HepG2 (cell line): Measurements from ENCODE around the gene KIAA1328. TPM values are rescaled to one million over a fixed set of nuclear protein-coding genes. Genes with fewer than 3 reads are reported as not detected.

Experiments
- ATAC-seq: fragments of 200-7000 bp; cut with Tn5 transposase; 3 replicates; pipeline ENCODE4 v1.9.1; 2020; ENCODE audit warnings: mild to moderate bottlenecking, moderate library complexity
- BruUV-seq: library from RNA; stranded (reverse); fragments of 400-500 nt; replicated peaks from 2 replicates; lab custom pipeline; 2021; lab: Mats Ljungman, UMichigan
- CTCF ChIA-PET: fragments of 300-600 bp; formaldehyde crosslinking; extraction: SDS; loops from one replicate; lab custom pipeline; 2021; ENCODE audit warnings: low total read pairs, inconsistent platforms, low intra/inter-chr PET ratio; lab: Yijun Ruan, JAX
- POLR2A ChIA-PET: fragments of 350-600 bp; sonication (Branson Sonifier 250); formaldehyde crosslinking; loops from one replicate; lab custom pipeline; 2020; ENCODE audit warnings: antibody characterized with exemption, inconsistent platforms; lab: Yijun Ruan, JAX
- DNase-seq: peaks from one replicate; pipeline ENCODE4 v3.0.0-alpha.2; 2015; ENCODE audit warnings: low spot score
- FAIRE-seq: peaks from 3 replicates; lab custom pipeline; 2011; peaks lifted over from hg19 to GRCh38; lab: Jason Lieb, UNC
- H2AFZ ChIP-seq: one replicate; pipeline ENCODE4 v1.6.1; 2011; ENCODE audit warnings: low read length, inconsistent platforms
- H3K27ac ChIP-seq: fragments of 300-600 bp; 3 replicates; pipeline ENCODE4 v1.8.0; 2011; ENCODE audit warnings: mixed run types, mild to moderate bottlenecking, mixed read lengths, low read length, inconsistent platforms; ENCODE audit not compliant: insufficient read depth; ENCODE audit errors: extremely low read length
- H3K27me3 ChIP-seq, 2 experiments: fragments of 200-600 bp in 1 of 2; 2 replicates in 1 of 2; 3 replicates in 1 of 2; pipeline versions ENCODE4 v1.6.0 to v1.8.0; 2011; ENCODE audit warnings: low read length in 2 of 2, mild to moderate bottlenecking in 2 of 2, moderate library complexity in 2 of 2, inconsistent platforms in 1 of 2; ENCODE audit not compliant: insufficient read depth in 2 of 2, control insufficient read depth in 1 of 2
- H3K36me3 ChIP-seq, 2 experiments: fragments of 200-600 bp in 1 of 2; replicated peaks in 1 of 2; 2 replicates in 1 of 2; 3 replicates in 1 of 2; pipeline versions ENCODE4 v1.5.1 to v1.8.0; 2011; ENCODE audit warnings: low read length in 2 of 2, inconsistent platforms in 1 of 2; ENCODE audit not compliant: insufficient read depth in 2 of 2, control insufficient read depth in 1 of 2
- H3K4me1 ChIP-seq: 2 replicates; pipeline ENCODE4 v1.5.1; 2012; ENCODE audit warnings: low read length, inconsistent platforms; ENCODE audit not compliant: insufficient read depth
- H3K4me2 ChIP-seq: 2 replicates; pipeline ENCODE4 v1.6.0; 2011; ENCODE audit warnings: low read depth, low read length, inconsistent platforms
- H3K4me3 ChIP-seq, 3 experiments: fragments of 200-600 bp in 1 of 3; sonication (generic), shearing (Covaris generic) in 1 of 3; replicated peaks in 1 of 3; 2 replicates each; pipeline ENCODE4 v1.5.1; 2011 to 2016; ENCODE audit warnings: low read length in 3 of 3, inconsistent platforms in 2 of 3, low read depth in 2 of 3, mild to moderate bottlenecking in 2 of 3, control low read depth in 1 of 3, mixed read lengths in 1 of 3; ENCODE audit not compliant: insufficient read depth in 1 of 3
- H3K79me2 ChIP-seq: one replicate; pipeline ENCODE4 v1.6.1; 2011; ENCODE audit warnings: low read length, inconsistent platforms; ENCODE audit not compliant: insufficient read depth
- H3K9ac ChIP-seq: 2 replicates; pipeline ENCODE4 v1.6.0; 2011; ENCODE audit warnings: mild to moderate bottlenecking, low read depth, low read length, inconsistent platforms; ENCODE audit not compliant: insufficient read depth
- H3K9me3 ChIP-seq: 2 replicates; pipeline ENCODE4 v1.5.1; 2012; ENCODE audit warnings: mild to moderate bottlenecking, low read length
- H4K20me1 ChIP-seq: 2 replicates; pipeline ENCODE4 v1.6.0; 2011; ENCODE audit warnings: inconsistent platforms, mild to moderate bottlenecking, low read length, moderate library complexity; ENCODE audit not compliant: insufficient read depth
- ARHGAP35 ChIP-seq: sonication (generic); formaldehyde crosslinking; IDR thresholded peaks from 2 replicates; pipeline ENCODE4 v1.9.0; 2022; ENCODE audit warnings: mild to moderate bottlenecking, inconsistent platforms, moderate library complexity, missing genetic modification reagents, borderline replicate concordance
- ARNTL ChIP-seq: sonication (generic); formaldehyde crosslinking; IDR thresholded peaks from 2 replicates; pipeline ENCODE4 v1.4.0; 2020; ENCODE audit warnings: mild to moderate bottlenecking, missing genetic modification reagents
- CBX5 ChIP-seq: sonication (generic); formaldehyde crosslinking; IDR thresholded peaks from 2 replicates; pipeline ENCODE4 v1.4.0; 2020; ENCODE audit warnings: missing genetic modification reagents, borderline replicate concordance
- IKZF4 ChIP-seq: sonication (generic); formaldehyde crosslinking; IDR thresholded peaks from 2 replicates; pipeline ENCODE4 v1.5.1; 2020; ENCODE audit warnings: borderline replicate concordance, mild to moderate bottlenecking, low read depth, missing genetic modification reagents; ENCODE audit errors: not compliant biosample characterization
- JDP2 ChIP-seq: sonication (generic); formaldehyde crosslinking; IDR thresholded peaks from 2 replicates; pipeline ENCODE4 v1.8.1; 2022; ENCODE audit warnings: missing genetic modification reagents, borderline replicate concordance
- MYPOP ChIP-seq: sonication (generic); formaldehyde crosslinking; IDR thresholded peaks from 2 replicates; pipeline ENCODE4 v1.8.1; 2023; ENCODE audit warnings: mild to moderate bottlenecking, moderate library complexity, missing genetic modification reagents
- MZF1 ChIP-seq: sonication (generic); formaldehyde crosslinking; IDR thresholded peaks from 2 replicates; pipeline ENCODE4 v1.8.1; 2023; ENCODE audit warnings: mild to moderate bottlenecking, missing genetic modification reagents, borderline replicate concordance
- PLSCR1 ChIP-seq: sonication (generic); formaldehyde crosslinking; IDR thresholded peaks from 2 replicates; pipeline ENCODE4 v1.5.0; 2020; ENCODE audit warnings: missing genetic modification reagents, mild to moderate bottlenecking, borderline replicate concordance
- SUZ12 ChIP-seq: fragments of 150-350 bp; IDR thresholded peaks from 2 replicates; pipeline ENCODE4 v1.6.1; 2014; ENCODE audit warnings: low read depth, low read length
- TBX2 ChIP-seq: sonication (generic); formaldehyde crosslinking; IDR thresholded peaks from 2 replicates; pipeline ENCODE4 v1.5.0; 2020; ENCODE audit warnings: missing genetic modification reagents, mild to moderate bottlenecking, borderline replicate concordance
- ZNF274 ChIP-seq: sonication (generic); formaldehyde crosslinking; IDR thresholded peaks from 2 replicates; pipeline ENCODE4 v1.5.1; 2020; ENCODE audit warnings: mild to moderate bottlenecking, missing genetic modification reagents
- ZNF33A ChIP-seq: sonication (generic); formaldehyde crosslinking; IDR thresholded peaks from 2 replicates; pipeline ENCODE4 v1.5.1; 2020; ENCODE audit warnings: missing genetic modification reagents, mild to moderate bottlenecking, moderate library complexity, borderline replicate concordance
- ZNF713 ChIP-seq: sonication (generic); formaldehyde crosslinking; IDR thresholded peaks from 2 replicates; pipeline ENCODE4 v1.4.0; 2020; ENCODE audit warnings: mild to moderate bottlenecking, missing genetic modification reagents
- in situ Hi-C: cut with HindIII; loops from 2 replicates; pipeline ENCODE4 v1.10.0; 2017; ENCODE audit warnings: low pct_unique_long_range_greater_than_20kb; ENCODE audit not compliant: extremely low pct_ligation_motif_present
- intact Hi-C: fragments of 100-400 bp; cut with micrococcal nuclease; formaldehyde crosslinking; loops from one replicate; pipeline ENCODE4 v1.10.0; 2022; ENCODE audit not compliant: unreplicated experiment
- polyA plus RNA-seq, 8 experiments: library from polyadenylated mRNA; depleted of rRNA in 3 of 8; stranded (reverse) in 7 of 8; unstranded in 1 of 8; fragments of >200 nt; fragmentation: Illumina TruSeq in 4 of 8; extraction: Trizol in 4 of 8; gene quantifications; 2 replicates each; pipeline versions ENCODE4 v1.2.1 to v1.2.3, GENCODE V29; 2011 to 2016; ENCODE audit warnings: low read depth in 4 of 8, missing spikeins in 1 of 8, mixed read lengths in 1 of 8; ENCODE audit not compliant: insufficient read depth in 1 of 8
- total RNA-seq, 5 experiments: library from RNA; depleted of rRNA; stranded (reverse); fragments of >200 nt; fragmentation: Illumina TruSeq; extraction: Trizol; gene quantifications; 2 replicates each; pipeline ENCODE4 v1.2.3, GENCODE V29; 2016; ENCODE audit warnings: low read depth in 1 of 5
- TF ChIP-seq, protein P1 (sequence below): sonication (generic); formaldehyde crosslinking; conservative IDR thresholded peaks from 2 replicates; pipeline ENCODE4 v1.4.0; 2020; ENCODE audit warnings: mild to moderate bottlenecking, missing genetic modification reagents, moderate library complexity
- TF ChIP-seq, protein P2 (sequence below): conservative IDR thresholded peaks from 2 replicates; pipeline ENCODE4 v1.6.1; 2018; ENCODE audit warnings: missing genetic modification reagents
- TF ChIP-seq, protein P3 (sequence below): sonication (generic); formaldehyde crosslinking; IDR thresholded peaks from 2 replicates; pipeline ENCODE4 v1.4.0; 2020; ENCODE audit warnings: mild to moderate bottlenecking, missing genetic modification reagents

Gene KIAA1328
- total and polyA plus RNA-seq, 2 of the 13 experiments (the other 11 are each of a cell fraction or from before 2014, with no cell fraction given), result 4.1 to 6.0 TPM

- in situ Hi-C loops, result no loop called here
- H3K27me3 ChIP-seq, result no peaks in the 10 kb centered on the region
- CTCF ChIA-PET, result no interaction called here
- TF ChIP-seq ZNF33A (CRISPR knock-in tag) (no peak), ZNF274 (CRISPR knock-in tag) (no peak), JDP2 (CRISPR knock-in tag) (no peak), ARHGAP35 (CRISPR knock-in tag) (no peak), MYPOP (no peak), ARNTL (CRISPR knock-in tag) (no peak), SUZ12 (no peak), MZF1 (CRISPR knock-in tag) (no peak), PLSCR1 (no peak), ZNF713 (CRISPR knock-in tag) (no peak), CBX5 (no peak), IKZF4 (CRISPR knock-in tag) (no peak), TBX2 (CRISPR knock-in tag) (no peak)
- TF ChIP-seq, protein P1, sequence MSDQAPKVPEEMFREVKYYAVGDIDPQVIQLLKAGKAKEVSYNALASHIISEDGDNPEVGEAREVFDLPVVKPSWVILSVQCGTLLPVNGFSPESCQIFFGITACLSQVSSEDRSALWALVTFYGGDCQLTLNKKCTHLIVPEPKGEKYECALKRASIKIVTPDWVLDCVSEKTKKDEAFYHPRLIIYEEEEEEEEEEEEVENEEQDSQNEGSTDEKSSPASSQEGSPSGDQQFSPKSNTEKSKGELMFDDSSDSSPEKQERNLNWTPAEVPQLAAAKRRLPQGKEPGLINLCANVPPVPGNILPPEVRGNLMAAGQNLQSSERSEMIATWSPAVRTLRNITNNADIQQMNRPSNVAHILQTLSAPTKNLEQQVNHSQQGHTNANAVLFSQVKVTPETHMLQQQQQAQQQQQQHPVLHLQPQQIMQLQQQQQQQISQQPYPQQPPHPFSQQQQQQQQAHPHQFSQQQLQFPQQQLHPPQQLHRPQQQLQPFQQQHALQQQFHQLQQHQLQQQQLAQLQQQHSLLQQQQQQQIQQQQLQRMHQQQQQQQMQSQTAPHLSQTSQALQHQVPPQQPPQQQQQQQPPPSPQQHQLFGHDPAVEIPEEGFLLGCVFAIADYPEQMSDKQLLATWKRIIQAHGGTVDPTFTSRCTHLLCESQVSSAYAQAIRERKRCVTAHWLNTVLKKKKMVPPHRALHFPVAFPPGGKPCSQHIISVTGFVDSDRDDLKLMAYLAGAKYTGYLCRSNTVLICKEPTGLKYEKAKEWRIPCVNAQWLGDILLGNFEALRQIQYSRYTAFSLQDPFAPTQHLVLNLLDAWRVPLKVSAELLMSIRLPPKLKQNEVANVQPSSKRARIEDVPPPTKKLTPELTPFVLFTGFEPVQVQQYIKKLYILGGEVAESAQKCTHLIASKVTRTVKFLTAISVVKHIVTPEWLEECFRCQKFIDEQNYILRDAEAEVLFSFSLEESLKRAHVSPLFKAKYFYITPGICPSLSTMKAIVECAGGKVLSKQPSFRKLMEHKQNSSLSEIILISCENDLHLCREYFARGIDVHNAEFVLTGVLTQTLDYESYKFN (CRISPR knock-in tag), result no peak
- TF ChIP-seq, protein P2, sequence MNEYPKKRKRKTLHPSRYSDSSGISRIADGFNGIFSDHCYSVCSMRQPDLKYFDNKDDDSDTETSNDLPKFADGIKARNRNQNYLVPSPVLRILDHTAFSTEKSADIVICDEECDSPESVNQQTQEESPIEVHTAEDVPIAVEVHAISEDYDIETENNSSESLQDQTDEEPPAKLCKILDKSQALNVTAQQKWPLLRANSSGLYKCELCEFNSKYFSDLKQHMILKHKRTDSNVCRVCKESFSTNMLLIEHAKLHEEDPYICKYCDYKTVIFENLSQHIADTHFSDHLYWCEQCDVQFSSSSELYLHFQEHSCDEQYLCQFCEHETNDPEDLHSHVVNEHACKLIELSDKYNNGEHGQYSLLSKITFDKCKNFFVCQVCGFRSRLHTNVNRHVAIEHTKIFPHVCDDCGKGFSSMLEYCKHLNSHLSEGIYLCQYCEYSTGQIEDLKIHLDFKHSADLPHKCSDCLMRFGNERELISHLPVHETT (CRISPR knock-in tag), result no peak
- TF ChIP-seq, protein P3, sequence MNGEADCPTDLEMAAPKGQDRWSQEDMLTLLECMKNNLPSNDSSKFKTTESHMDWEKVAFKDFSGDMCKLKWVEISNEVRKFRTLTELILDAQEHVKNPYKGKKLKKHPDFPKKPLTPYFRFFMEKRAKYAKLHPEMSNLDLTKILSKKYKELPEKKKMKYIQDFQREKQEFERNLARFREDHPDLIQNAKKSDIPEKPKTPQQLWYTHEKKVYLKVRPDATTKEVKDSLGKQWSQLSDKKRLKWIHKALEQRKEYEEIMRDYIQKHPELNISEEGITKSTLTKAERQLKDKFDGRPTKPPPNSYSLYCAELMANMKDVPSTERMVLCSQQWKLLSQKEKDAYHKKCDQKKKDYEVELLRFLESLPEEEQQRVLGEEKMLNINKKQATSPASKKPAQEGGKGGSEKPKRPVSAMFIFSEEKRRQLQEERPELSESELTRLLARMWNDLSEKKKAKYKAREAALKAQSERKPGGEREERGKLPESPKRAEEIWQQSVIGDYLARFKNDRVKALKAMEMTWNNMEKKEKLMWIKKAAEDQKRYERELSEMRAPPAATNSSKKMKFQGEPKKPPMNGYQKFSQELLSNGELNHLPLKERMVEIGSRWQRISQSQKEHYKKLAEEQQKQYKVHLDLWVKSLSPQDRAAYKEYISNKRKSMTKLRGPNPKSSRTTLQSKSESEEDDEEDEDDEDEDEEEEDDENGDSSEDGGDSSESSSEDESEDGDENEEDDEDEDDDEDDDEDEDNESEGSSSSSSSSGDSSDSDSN, result no peak
These were observed 43.4 kb downstream of the KIAA1328 start for GRCh38 chr18:36872329-36872728.

More at GRCh38 chr18:36872329-36872728, 43.4 kb downstream of the KIAA1328 start:
- DNase-seq (no peak), FAIRE-seq (no peak), ATAC-seq (no peak)
- no peak overlapping the region for H3K4me3 ChIP-seq
- no TSS peak for BruUV-seq
- POLR2A ChIA-PET, result no interaction called here
- no peak overlapping the region for H3K4me2 ChIP-seq
- no peaks in the 10 kb centered on the region for H4K20me1 ChIP-seq
- intact Hi-C loops, result no loop called here
- no peak overlapping the region for H2AFZ ChIP-seq
- no peak overlapping the region for H3K27ac ChIP-seq
- no peaks in the 10 kb centered on the region for H3K36me3 ChIP-seq
- no peaks in the 10 kb centered on the region for H3K4me1 ChIP-seq
- no peak overlapping the region for H3K9ac ChIP-seq
- H3K79me2 ChIP-seq, result no peaks in the 10 kb centered on the region
- H3K9me3 ChIP-seq, result no peaks in the 10 kb centered on the region
